ENCODE measurements around the gene SUGCT.
"Not testable (repeated sequence)": the region's sequence is repeated elsewhere in the genome, so short reads cannot be mapped to it uniquely, and the experiment has no call there.

SUGCT gene

DNA sequence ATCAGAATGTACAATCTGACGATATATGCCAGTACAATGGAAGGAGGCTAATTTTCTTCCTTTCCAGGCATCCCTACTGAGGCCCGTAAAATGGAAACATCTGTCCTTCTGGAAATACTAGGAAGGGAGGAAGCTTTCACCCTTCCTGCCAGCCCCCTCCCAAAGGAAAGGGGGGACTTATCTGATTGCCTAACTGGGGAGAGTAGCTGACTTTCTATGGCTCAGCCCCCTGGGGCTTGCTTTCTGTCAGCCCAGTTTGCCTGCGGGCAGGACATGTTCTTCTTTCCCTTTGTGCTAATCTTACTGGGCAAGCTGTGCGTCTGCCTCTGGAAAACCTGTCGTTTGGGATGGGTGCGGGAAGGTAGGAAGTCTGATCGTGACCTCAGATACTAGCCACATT, 508.9 kb downstream of the SUGCT start:
- DNase-seq, result no peak

- no peak for DNase-seq
These were observed 509.8 kb downstream of the SUGCT start for GRCh38 chr7:40644454-40645188.

DNA sequence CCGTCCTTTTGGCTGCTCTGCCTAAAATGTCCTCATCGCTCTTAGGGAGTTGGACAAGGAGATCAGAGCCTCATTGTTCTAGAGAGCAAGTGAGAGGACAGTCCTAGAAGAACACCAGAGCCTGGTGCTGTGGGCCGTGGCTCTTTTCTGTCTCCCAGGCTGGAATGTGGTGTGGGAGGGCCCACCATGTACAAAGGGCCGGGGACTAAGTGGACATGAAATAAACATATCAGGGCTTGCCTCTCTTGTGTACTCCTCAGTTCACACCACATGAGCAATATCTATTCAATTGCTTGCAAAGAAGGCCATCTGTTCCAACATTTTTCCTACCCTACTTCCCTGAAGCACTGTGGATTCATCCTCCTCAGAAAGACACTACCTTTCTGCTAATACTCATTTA, 510.4 kb downstream of the SUGCT start:
- no peak for DNase-seq

- DNase-seq, result no peak
These were observed 511.9 kb downstream of the SUGCT start for GRCh38 chr7:40646717-40647116.

GRCh38 chr7:40647719-40648118, 512.9 kb downstream of the SUGCT start:
- DNase-seq, result no peak

- no peak for DNase-seq
These were observed 514.4 kb downstream of the SUGCT start for GRCh38 chr7:40649247-40649646.

DNA sequence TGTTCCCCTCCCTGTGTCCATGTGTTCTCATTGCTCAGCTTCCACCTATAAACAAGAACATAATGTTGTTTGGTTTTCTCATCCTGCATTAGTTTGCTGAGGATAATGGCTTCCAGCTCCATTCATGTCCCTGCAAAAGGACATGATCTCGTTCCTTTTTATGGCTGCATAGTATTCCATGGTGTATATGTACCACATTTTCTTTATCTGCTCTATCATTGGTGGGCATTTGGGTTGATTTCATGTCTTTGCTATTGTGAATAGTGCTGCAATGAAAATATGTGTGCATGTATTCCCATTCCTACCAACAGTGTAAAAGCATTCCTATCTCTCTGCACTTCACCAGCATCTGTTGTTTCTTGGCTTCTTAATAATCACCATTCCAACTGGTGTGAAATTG, 516.1 kb downstream of the SUGCT start:
- DNase-seq, result not testable (repeated sequence)

- no peak for DNase-seq
These were observed 519.4 kb downstream of the SUGCT start for GRCh38 chr7:40654171-40654570.

- no peak for DNase-seq
These were observed 520.6 kb downstream of the SUGCT start for GRCh38 chr7:40655426-40655825.

DNA sequence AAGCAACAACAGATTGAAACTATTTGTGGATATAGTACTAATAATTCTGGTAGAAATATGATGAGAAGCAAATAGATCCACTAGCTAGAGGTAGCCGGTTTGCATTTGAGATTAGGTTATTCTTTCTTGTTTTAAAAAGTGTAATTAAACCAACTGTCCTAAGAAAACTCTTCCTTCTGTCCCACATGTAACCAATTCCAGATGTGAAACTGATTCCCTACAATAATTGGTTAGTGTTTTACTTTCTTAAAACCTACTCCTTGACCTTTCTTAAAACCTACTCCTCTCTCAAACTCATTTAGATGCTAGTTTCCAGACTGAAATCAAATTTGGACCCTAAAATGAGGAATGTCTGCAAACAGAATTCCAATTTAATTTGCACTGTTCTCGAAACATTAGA, 521.5 kb downstream of the SUGCT start:
- no peak for DNase-seq

DNA sequence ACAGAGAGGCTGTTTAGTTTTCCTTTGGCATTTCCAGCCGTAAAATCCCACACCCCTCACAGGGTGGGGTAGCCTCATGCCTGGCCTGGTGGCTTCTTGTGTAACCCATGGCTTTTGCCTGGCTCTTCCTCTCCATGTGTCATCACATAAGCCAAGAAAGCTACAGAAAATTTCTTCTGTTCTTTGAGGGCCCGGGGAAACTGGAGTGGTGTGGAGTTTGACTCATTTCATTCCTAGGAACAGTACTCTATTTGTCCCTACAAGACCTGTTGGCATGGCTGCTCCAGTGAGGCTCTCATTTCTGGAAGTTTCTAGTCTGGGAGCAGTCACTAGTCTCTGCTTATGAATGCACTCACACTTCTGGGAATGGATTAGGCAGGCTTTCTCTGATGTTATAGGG, 523.9 kb downstream of the SUGCT start:
- DNase-seq, result no peak

DNA sequence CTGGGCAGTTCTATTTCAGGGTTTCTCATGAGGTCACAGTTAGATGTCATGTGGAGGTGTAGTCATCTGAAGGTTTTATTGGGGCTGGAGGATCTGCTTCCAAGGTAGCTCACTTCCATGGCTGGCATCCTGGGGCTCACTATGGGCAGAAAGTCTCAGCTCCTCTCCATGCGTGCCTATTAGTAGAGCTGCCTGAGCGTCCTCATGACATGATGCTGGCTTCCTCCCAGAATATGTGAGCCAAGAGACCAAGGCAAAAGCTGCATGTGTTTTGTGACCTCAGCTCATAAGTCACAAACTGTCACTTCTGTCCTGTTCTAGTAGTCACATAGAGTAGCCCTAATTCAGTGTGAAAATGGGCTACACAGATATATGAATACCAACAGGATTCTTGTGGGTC, 524.4 kb downstream of the SUGCT start:
- DNase-seq, result no peak

- no peak for DNase-seq
These were observed 538.5 kb downstream of the SUGCT start for GRCh38 chr7:40673285-40673684.

DNA sequence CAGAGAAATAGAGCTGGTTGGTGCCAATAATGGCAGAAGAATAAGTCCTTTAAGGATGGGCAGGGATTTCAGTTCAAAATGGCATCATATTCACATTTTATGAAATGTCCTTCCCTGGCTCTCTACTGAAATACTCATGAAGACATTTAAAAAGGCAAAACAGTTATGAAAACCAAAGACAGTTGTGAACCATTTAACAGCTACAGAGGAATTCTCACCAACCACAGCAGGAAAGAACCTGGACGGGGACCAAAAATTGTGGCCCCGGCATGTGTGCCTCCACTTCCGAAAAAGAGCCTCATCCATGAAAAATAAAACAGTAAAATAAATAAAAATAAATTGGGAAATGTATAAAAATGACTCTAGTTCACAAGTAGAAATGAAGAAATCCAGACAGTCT, 539.5 kb downstream of the SUGCT start:
- DNase-seq, result no peak

- no peak for DNase-seq
These were observed 540.9 kb downstream of the SUGCT start for GRCh38 chr7:40675741-40676140.

DNA sequence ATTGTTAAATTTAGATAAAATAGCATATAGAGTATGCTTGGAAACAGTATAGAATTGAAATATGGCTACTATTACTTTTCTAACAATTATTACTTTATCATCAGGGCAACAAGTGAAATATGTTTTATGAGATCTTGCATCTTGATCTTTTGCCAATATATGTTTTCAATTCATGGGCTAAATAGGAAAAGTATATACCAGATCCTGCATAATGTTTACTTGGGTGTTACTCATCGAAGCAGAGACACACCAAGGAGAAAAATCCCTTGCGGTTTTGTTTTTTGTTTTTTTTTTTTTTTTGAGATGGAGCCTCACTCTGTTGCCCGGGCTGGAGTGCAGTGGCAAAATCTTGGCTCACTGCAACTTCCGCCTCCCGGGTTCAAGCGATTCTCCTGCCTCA, 541.4 kb downstream of the SUGCT start:
- no peak for DNase-seq

DNA sequence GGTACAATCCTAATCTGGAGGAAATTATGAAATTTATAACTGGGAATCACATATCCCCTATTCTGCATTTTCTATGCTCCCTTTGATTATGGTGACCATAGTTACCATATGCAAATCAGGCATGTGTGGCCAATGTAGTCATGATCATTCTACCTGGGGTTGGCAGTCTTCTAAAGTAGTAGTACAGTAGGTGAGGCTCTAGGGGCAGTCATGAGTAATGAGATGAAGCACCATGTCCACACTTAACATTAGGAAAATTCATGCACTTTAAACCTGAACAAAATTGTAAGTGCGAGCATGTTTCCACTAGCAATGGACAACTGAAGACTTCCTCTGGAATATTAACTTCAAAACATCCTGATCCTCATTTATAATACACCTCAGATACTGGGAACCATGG, 545.9 kb downstream of the SUGCT start:
- no peak for DNase-seq

- DNase-seq, result no peak
These were observed 547.9 kb downstream of the SUGCT start for GRCh38 chr7:40682696-40683095.

GRCh38 chr7:40694026-40694809, 559.4 kb downstream of the SUGCT start:
- DNase-seq, result no peak

DNA sequence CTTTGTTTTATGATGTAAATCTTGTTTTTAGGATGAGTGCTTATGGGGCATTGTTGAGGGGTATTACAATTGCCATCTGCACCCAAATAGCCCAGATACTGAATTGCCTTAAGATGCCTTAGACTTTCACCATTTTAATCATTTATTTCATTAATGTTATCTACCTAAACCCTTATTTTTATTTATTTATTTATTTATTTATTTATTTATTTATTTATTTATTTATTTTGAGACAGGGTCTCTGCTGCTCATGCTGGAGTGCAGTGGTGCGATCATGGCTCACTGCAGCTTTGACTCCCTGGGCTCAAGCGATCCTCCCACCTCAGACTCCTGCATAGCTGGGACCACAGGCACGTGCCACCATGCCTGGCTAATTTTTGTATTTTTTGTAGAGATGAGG, 560.2 kb downstream of the SUGCT start:
- no peak for DNase-seq

DNA sequence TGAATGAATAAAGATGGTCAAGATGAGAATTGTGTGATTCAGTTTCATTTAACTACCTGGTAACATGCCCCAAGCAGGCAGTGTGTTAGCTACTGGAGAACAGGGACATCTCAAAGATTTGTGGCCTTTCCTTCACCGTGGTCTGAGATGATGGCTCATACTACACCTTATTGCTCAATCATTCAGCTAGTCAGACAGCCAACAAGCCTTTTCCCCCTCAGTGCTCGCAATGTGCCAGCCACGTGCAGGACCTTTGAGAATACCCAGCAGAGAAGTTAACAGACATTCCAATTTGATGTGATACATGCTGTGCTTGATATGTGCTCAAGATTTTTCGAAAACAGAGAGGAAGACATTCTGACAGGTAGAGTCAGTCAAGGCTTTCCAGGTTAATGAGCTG, 562.8 kb downstream of the SUGCT start:
- no peak for DNase-seq

DNA sequence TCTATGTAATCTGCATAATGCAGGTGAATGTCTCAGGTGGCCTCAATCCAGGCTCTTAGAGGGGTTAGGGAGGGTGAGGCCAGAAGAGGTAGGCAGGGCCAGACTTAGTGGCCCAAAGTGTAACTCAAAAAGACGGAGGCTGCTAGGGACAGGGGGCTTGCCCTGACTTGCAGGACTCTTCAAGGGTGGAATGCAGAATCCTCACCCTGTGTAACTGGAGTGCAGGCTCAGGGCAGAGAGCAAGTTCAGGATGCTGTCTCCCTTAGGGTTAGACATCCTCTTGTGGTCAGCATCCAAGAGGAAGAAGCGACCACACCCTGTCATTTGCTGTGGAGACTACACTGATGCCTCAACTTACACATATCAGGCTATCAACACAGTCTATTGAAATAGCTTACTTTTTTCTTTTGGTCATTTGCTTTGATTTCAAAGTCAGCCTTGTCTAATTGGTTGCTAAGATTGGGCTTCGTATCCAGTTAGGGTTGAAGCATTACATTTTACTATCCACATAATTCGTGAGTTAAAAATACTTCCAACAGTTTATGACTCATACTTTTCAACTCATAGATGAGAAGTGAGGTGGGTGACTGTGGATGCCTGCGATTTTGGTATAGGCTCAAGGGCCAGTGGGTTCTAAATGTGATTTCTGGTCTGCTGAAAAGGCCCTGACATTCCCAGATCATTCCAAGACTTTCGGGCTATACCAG, 563.6 kb downstream of the SUGCT start:
- no peak for DNase-seq

DNA sequence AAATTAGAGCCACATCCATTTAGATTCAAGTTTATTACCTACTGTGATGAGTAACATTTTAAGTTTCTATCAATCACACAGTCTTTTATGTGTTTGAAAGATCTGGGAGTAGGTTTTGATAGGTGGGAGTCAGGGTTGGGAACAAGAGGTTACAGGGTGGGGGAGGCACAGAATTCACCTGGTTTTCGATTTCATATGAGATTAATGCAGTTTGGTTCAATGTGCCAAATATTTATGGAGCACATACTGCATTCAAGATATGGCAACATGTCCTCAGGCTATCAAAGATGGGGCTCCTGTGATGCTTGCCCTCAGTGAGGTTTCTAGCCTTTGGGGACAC, 564.1 kb downstream of the SUGCT start:
- DNase-seq, result no peak
